Right ventricle myocardium inferior (tissue), 1 donor: Measurements from ENCODE around the gene STARD13. TPM values are rescaled to one million over a fixed set of nuclear protein-coding genes. Genes with fewer than 3 reads are reported as not detected.

Experiments
- ATAC-seq: fragments of 200-7000 bp; cut with Tn5 transposase; one replicate; pipeline ENCODE4 v1.9.1; 2020; ENCODE audit warnings: mild to moderate bottlenecking, moderate library complexity
- DNase-seq: peaks from one replicate; pipeline ENCODE4 v3.0.0; 2021; ENCODE audit errors: missing footprints
- intact Hi-C: fragments of 100-400 bp; cut with DNase I; formaldehyde crosslinking; loops from one replicate; pipeline ENCODE4 v1.11.0; 2022
- long read RNA-seq: library from polyadenylated mRNA; unstranded; transcript quantifications from one replicate; pipeline ENCODE4 v2.0.0, GENCODE V29; 2021
- total RNA-seq: library from RNA; stranded (reverse); fragmentation: NEBNext Ultra II Directional; extraction: Animal tissue kit (Norgen Biotek cat#: 25700); gene quantifications from one replicate; pipeline ENCODE4 v1.2.1, GENCODE V29; 2021
- donor health status: DM: no; HTN: yes; CAD: no; lungs with severe emphysema.

Gene STARD13, protein sequence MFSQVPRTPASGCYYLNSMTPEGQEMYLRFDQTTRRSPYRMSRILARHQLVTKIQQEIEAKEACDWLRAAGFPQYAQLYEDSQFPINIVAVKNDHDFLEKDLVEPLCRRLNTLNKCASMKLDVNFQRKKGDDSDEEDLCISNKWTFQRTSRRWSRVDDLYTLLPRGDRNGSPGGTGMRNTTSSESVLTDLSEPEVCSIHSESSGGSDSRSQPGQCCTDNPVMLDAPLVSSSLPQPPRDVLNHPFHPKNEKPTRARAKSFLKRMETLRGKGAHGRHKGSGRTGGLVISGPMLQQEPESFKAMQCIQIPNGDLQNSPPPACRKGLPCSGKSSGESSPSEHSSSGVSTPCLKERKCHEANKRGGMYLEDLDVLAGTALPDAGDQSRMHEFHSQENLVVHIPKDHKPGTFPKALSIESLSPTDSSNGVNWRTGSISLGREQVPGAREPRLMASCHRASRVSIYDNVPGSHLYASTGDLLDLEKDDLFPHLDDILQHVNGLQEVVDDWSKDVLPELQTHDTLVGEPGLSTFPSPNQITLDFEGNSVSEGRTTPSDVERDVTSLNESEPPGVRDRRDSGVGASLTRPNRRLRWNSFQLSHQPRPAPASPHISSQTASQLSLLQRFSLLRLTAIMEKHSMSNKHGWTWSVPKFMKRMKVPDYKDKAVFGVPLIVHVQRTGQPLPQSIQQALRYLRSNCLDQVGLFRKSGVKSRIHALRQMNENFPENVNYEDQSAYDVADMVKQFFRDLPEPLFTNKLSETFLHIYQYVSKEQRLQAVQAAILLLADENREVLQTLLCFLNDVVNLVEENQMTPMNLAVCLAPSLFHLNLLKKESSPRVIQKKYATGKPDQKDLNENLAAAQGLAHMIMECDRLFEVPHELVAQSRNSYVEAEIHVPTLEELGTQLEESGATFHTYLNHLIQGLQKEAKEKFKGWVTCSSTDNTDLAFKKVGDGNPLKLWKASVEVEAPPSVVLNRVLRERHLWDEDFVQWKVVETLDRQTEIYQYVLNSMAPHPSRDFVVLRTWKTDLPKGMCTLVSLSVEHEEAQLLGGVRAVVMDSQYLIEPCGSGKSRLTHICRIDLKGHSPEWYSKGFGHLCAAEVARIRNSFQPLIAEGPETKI
- 36.4 TPM for total RNA-seq
- long read RNA-seq, full-length matches to known transcripts = 11 of 22 reads
- long read RNA-seq, partial matches to known transcripts = 5 of 22 reads
- long read RNA-seq, other reads (novel, unspliced or antisense) = 6 of 22 reads

DNA sequence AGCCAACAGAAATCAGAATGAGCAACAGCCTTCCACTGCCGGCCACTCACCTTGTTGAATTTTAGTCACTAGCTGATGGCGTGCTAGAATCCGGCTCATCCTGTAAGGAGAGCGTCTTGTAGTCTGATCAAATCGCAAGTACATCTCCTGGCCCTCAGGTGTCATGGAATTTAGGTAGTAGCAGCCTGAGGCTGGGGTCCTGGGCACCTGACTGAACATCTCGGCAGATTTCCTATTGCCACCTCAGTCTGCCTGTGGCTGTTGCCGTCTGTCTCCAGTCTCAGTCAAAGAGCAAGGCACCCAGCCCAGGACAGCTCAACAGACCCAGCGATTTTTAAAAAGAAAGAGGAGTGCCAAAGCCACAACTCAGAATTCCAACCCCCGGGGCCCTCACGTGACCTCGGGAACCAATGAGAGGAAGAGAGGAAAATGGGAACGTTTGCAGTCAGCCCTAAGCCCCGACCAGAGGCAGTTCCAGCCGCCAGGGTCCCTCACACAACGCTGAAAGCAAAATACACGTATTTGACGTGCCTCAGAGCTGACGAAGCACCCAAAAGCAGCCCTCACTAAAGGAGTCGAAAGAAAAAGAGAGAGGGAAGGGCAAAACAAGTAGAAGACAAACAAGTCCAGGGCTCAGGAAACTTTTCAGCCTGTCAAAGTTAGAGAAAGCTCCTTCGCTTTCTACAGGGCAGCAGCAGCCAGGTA lies at the start of gene STARD13:
STARD13 (minus strand) TSS at position 336 of the 705 bp plus-strand sequence; CDS start at position 219, 117 bp downstream.
- DNase-seq = peak; percentile 94
- peak; percentile 96 for ATAC-seq
- intact Hi-C loops = loop anchor here (2.0 kb wide), 3 partner anchors 53 to 257 kb away; no protein-coding TSS in a partner anchor

DNA sequence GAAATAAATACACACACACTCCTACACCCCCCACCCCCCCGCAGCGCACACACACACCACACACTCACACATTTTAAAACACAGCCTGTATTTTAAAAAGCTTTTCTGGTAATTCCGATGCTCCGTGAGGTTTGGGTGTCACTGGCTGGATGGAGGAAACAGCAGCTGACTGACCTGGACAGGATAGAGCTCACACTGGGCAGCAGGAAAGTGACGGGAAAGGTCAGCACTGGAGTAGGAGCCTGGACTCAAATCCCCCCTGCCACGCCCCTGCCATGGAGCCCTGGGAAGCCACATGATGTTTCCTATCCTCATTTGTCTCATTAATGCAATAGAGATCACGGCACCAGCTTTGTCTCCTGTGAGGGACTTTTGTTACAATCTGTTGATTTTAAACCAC lies 49.3 kb upstream of the STARD13 start:
- no peak for ATAC-seq
- DNase-seq = no peak
- intact Hi-C loops = no loop called here

DNA sequence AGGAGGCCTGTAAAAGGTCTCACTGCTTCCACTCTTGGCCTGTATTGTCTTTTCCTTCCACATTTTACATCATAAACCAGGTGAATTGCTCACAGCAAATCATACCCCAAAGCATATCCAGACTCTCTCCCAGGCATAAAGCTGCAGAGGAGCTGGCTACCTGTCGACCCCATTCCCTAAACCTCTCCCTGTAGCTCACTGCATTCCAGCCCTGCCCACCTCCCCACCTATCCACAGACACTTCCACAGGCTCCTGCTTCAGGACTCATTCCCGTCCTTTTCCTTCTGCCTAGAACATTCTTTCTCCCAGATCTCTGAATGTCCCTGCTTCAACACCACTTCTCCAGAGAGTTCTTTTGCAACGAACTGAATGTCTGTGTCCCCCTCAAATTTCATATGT lies 46.4 kb upstream of the STARD13 start:
- intact Hi-C loops = no loop called here
- DNase-seq (no peak), ATAC-seq (no peak)

DNA sequence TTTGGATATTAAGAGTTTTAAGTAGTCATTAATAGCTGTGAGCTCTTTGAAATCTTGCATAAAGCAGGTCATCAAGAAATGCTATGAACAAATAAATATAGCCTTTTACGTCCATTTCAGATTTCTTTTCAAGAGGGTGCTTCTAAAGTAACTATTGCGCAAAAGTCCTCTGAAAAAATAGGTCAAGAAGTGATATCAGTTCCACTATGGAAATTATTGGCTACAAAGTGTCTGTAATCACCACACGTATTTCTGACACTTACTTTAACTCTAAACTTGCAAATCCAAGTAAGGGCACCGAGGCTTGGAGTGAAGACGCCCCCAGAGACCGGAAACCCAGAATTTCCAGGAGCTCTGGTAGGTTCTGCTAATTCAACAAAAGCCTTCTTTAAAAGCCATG lies 44.9 kb upstream of the STARD13 start:
- ATAC-seq (no peak), DNase-seq (no peak)
- intact Hi-C loops = no loop called here

DNA sequence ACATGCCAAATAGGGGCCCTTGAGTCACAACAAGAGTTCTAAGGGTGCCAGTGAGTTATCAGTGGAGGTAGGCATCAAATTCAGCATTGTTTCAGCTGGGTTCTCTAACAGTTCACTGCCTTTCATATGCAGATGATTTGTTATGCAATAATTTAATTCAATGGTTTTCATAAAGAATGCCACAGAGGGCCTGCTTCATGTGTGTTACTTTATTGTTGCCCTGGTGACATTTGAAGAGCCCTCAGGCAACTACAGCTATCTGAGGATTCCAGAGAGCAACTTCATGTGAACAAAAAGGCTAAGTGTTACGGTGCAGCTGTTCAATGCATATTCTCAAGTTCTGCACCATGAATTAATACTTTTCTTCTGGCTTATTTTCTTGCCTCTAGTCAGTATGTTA lies 43.1 kb upstream of the STARD13 start:
- no peak for ATAC-seq
- intact Hi-C loops = no loop called here
- no peak for DNase-seq

DNA sequence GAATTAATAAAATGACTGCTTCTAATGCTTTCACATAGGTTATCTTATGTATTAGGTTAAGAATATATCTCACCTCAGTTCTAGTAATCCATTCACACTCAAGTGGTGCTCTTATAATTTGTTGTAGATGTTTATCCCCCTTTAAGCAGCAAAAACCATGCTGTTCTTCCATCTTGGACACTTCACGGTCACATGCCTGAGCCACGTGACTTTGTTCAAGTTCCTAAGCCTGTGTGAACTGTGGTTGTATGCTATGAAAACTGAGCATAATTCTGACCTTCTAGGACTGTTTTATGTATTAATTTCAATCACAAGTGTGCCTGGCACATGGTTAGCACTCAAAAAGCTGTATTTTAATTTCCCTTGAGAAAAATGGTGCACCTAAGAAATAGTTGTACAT lies 41.2 kb upstream of the STARD13 start:
- ATAC-seq (no peak), DNase-seq (no peak)
- intact Hi-C loops = no loop called here

DNA sequence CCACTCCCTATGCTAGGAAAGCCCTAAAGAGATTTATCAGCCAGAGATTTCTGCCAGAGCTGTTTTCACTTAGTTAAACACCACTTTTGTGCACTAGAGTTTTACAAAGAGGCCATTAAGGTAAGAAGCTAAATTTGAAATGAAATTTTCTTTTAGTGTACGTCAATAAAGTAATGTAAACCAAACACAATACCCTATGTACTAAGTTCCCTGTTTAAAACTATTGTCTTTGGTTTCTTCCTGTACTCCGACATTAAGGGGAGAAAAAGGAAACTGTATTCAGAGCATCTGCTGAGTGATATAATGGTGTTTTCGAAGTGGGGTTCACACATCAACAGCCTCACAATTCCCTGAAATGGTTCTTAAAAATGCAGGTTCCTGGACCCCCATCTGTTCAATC lies 40.7 kb upstream of the STARD13 start:
- DNase-seq = no peak
- intact Hi-C loops = no loop called here

DNA sequence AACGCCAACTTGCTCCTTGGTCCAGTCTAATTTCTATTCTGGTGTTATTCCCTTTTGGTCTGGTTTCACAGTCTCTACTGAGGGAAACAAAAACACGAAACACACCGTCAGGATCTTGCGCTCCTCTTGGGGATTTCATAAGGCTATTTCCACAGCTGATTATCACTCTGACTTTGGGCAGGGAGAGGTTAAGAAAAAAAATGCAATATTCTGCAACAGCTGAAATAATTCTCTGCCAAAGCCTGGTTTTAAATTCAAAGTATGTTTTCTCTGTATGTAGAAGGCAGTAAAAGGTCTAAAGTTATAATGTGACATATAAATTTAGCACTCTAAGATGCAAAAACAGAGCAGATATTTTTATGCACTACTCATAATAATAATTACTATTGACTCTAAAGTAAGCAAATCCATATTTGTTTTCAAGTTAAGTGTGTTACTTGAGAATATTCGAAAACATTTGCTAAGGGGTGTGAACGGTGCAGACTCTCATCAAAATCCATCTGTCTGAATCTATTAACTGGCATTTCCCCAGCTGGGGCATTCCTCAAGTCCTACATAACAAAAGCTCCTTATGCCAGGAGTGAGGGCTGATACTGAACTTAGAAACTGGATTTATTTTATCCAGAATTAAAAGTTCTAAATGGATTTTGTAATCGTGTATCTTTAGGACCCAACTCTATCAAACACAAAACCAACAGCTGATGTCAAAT lies 38.4 kb upstream of the STARD13 start:
- peak; percentile 26 for ATAC-seq
- intact Hi-C loops = no loop called here
- DNase-seq = no peak

More for the DNA sequence above, 40.7 kb upstream of the STARD13 start:
- ATAC-seq = no peak

DNA sequence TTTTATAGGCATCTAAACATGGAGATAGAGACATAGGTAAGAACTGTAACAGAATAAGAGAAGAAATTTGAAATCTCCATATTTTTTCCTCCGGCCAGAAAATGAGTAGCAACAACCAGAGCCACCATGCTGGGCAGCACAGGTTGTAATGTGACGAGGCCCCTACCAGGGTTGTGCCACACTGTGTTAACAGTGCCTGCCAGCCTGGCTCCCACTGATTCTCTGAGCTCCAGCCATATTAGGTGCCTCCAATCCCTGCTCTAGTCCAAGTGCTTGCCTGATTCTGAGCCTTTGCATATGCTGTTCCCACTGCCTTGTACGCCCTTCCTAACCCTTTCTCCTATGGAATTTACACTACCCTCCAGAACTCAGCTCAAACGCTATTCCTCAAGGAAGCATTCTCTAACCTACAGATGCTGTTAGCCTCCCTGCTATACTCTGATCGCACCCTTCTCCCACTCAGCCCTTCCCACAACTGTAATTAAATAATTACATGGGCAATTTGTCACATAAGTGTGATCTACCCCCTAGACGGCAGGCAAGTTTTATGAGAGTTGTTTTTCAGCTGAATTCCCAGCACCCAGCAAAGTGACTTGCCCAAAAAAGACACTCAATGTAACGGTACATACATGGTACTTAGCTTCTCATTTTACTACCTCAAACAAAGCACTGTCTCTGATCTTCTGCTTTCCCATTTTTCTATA lies 37.6 kb upstream of the STARD13 start:
- no peak for DNase-seq
- intact Hi-C loops = no loop called here
- ATAC-seq = peak; percentile 51

DNA sequence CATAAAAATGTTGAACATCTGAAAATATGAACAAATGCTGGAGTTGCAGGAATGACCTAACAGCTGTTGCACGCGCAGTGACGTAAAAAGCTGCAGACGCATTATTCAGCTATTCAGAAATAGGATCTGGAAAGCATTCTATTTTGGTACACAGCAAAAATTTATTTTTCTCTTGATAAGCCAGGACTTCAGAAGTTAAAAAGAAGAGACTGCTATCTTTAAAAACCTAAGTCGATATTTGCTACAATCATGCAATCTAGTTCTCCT lies 36.9 kb upstream of the STARD13 start:
- intact Hi-C loops = no loop called here
- ATAC-seq (peak; percentile 29), DNase-seq (peak; percentile 67)

DNA sequence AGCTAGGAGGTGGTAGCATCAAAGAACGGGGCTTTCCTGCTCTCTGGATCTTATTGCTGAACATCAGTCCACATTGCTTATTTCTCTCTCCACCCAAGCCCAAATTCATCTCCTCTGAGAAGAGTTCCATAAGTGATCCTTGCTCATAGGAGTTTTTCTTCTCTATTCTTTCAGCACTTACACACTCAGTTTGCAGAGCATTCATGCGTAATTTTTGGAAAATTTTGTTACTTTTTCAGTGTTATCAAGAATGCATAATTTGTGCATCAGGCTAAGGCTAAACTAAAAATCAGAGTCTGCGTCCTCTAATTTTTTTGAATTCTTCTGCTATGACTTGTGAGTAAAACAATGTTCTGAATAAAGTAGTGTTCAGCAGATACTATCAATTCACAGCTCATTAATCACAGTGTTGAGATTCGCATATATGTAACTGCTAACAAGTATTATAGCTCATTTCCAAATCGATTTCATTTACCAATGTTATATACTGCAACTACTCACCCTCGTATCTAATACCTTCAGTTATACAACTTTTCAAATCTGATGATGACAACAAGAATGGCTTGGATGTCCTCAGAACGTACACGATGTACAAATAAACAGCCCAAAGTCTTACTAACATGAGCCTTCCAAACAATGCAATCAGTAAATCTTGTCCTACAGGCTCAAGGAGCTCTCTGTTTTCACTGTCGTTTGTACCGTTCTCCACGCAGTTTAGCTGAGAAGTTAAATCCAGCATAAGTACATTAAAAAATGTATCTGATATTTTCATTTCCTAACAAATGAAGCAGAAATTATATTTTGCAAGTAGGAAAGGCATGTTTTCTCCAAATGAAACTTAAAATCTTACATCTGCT lies 36.4 kb upstream of the STARD13 start:
- ATAC-seq = no peak
- intact Hi-C loops = no loop called here

DNA sequence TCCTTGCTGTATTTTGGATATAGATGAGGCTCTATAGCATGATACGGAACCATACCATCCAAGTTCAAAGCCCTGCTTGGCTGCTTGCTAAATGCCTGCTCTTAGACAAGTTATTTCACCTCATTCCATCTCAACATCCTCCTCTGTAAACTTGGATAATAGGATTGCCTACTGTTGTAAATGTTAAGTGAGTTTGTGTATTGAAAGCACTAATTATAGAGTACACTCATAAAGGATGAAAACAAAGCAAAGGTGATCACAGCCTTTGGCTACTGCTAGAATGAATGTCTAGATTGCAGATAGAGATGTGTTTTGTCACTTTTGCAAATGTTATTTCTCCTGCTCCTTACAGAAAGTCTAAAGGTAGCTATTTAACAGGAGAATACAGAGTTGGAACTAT lies 34.3 kb upstream of the STARD13 start:
- no peak for DNase-seq
- intact Hi-C loops = no loop called here
- no peak for ATAC-seq

More for the DNA sequence above, 36.4 kb upstream of the STARD13 start:
- DNase-seq = no peak

DNA sequence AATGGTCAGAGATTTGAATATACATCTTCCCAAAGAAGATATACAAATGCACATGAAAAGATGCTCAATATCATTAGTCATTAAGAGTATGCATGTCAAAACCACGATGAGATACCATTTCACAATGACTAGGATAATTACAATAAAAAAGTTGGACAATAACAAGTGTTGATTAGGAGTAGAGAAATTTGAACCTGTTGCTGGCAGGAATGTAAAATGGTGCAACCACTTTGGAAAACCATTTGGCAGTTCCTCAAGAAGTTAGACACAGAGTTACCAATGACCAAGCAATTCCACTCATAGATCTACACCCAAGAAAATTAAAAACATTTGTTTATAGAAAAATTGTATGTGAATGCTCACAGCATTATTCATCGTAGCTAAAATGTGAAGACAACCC lies 33.2 kb upstream of the STARD13 start:
- no peak for ATAC-seq
- no peak for DNase-seq
- intact Hi-C loops = no loop called here

DNA sequence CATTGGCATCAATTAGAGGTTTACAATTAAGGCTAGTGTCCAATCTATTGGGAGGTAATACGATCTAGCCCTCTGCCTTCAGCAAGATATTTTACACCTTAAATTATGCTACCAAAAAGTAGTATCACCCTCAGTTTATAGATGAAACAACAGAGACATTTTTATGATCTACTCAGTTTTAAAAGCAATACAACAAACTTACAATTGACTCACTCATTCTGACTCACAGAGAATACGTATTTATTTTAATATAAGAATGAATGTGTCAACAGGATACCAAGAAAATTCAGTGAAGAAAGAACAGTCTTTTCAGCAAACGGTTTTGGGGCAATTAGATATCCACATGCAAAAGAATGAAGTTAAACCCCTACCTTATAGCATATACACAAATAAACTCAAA lies 32.5 kb upstream of the STARD13 start:
- ATAC-seq = no peak
- no peak for DNase-seq
- intact Hi-C loops = no loop called here

DNA sequence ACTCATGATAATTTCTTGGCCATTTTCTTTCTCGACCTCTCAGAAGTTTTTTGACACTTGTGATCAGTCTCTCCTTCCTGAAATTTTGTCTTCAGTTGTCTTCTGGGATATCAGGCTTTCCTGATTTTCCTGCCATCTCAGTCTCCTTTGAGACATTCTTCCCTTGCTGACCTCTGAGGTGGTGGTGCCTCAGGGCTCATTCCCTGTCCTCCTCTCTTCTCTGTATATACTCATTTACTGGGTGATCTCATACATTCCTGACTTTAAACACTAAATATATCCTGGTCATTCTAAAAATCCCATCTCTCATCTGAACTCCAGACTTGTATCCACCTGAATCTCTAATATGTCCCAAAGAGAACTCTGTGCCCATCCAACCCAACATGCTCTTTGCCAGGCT lies 31.3 kb upstream of the STARD13 start:
- no peak for DNase-seq
- no peak for ATAC-seq
- intact Hi-C loops = no loop called here

DNA sequence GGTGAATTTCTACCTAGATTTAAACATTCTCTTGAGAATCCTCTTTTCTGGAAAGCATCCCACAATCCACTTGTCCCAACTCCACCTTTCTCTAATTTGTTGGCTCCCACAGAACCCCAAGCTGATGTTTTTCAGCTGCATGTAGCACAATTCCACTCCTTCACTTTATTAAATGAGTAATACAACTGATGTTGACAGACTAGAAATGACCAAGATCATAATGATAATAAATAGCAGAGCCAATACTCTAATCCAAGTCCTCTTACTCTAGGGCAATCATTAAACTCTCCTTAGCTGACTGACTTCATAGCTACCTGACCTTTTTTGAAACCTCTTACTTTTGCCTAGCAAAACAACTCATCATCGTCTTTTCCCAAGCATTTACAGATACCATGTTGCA lies 27.9 kb upstream of the STARD13 start:
- ATAC-seq (peak; percentile 45), DNase-seq (no peak)
- intact Hi-C loops = no loop called here

DNA sequence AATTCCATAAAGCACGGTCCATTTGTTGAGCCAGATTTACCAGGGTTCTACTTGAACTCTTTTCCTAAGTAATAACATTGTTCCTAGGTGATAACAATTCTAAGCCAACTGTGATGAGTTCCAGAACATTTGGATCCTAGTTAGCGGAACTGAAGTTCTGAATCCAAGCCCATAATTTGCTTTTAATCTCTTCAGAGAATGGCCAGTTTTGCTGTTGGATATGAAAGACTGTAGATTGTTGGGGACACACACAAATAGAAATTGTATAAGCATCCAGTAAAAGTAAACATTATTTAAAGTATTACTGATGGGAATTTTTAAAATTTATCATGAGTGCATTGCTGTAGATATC lies 27.3 kb upstream of the STARD13 start:
- intact Hi-C loops = no loop called here
- no peak for ATAC-seq
- no peak for DNase-seq
